ENCODE data around the gene TLCD3A. TPM values are rescaled to one million over a fixed set of nuclear protein-coding genes. Genes with fewer than 3 reads are reported as not detected.

Gene TLCD3A
- total and polyA plus RNA-seq, 2 of the 4 experiments (the other 2 are of a cell fraction) = 15.2 to 35.0 TPM

DNA sequence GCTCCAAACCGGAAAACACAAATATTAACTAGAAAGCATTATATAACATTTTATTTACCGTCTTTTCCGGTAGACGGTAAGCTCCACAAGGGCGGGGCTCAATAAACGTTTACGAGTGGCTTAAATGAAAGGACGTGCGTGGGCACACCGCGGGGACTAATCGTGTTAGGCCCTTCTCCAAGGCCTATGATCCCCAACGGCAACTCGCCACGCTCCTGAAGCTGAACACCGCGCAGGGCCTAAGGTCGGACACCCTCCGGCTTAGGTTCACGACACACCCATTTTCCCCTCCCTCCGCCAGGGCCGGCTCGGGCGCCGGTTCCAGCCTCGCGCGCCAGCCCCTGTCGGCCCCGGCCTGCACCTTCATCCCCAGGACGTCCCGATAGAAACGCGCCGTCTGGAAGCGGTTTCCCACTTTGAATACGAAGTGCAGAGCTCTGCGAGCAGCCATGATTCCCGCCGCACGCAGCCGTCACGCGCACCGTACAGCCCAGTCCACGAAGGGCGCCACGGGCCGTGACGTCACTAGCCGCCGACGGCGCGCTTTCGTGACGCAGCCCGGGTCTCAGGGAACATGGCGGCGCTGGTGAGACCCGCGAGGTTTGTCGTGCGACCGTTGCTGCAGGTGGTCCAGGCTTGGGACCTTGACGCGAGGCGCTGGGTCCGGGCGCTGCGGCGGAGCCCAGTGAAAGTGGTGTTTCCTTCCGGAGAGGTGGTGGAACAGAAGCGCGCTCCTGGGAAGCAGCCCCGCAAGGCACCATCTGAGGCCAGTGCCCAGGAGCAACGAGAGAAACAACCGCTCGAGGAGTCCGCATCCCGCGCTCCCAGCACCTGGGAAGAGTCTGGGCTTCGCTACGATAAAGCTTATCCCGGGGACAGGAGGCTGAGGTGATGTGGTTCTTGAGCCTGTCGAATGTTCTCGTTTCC, 49.7 kb downstream of the TLCD3A start, which contains the start of the genes GLOD4 and MRM3 (continued):
- TF ChIP-seq SMC3 (IDR thresholded peaks at IDR 0.05; ENCODE audit: low read depth, low read length) (no peak), CEBPB (IDR thresholded peaks at IDR 0.05; ENCODE audit: low read depth, low read length) (no peak), MAZ (IDR thresholded peaks at IDR 0.05; ENCODE audit: borderline replicate concordance, low read depth, low read length) (0 out of 2 replicates have a peak, but pooled peaks have one; percentile 24)

DNA sequence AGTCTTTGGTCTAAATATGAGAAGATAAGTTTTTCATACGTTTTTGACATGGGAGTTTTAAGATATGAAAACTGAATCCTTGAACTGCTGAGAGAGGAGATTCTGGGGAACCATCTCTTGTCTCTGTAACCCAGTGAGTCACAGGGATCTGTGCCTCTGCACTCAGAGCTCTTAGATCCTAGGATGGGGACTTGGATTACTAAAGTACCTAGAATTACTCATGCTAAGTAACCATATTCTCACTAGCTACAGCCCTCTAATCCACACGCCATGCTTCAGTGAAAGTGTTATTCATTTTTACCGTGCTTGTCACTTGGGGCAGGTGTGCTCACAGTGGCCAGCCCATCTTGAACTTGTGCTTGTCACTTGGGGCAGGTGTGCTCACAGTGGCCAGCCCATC, 51.7 kb downstream of the TLCD3A start:
- H2AK5ac ChIP-seq (ENCODE audit: low read depth, low read length) = no peak overlapping the region
- CTCF ChIA-PET = no interaction called here

More for the DNA sequence above, 51.7 kb downstream of the TLCD3A start:
- WGBS, 2 experiments (ENCODE audit: extremely low coverage in 2 of 2, insufficient read length in 1 of 2) = no CpG with 5 or more reads among the region's 3 CpGs
- Histone ChIP-seq H3K27ac (ENCODE audit: insufficient read depth, low read length) (no peak overlapping the region), H3K4ac (ENCODE audit: low read depth, low read length) (no peak overlapping the region), H2AFZ (replicated peaks; ENCODE audit: low read length, poor library complexity) (no peak overlapping the region), H3K4me2 (ENCODE audit: low read depth, low read length) (no peak overlapping the region), H2BK15ac (ENCODE audit: low read depth, low read length) (no peak overlapping the region), H3K4me3 (ENCODE audit: insufficient read depth, low read depth, low read length) (no peak overlapping the region), H3K23ac (ENCODE audit: low read depth, low read length) (no peak overlapping the region), H4K5ac (ENCODE audit: low read depth, low read length) (no peak overlapping the region), H3K4me1 (ENCODE audit: control insufficient read depth, insufficient read depth, low read length) (peaks cover 10% of the 10 kb centered on the region; the same call in 1 of the 2 replicates), H3K18ac (ENCODE audit: low read depth, low read length) (no peak overlapping the region), H4K91ac (ENCODE audit: insufficient read depth, low read depth, low read length) (no peak overlapping the region), H3K27me3 (ENCODE audit: control insufficient read depth, insufficient read depth, low read length) (no peaks in the 10 kb centered on the region), H3K14ac (replicated peaks; ENCODE audit: low read depth, low read length) (no peak overlapping the region), H4K8ac (ENCODE audit: low read depth in 2 of 2, low read length in 2 of 2) (no peak overlapping the region), H3K9me1 (ENCODE audit: insufficient read depth, low read length) (peaks cover 4% of the 10 kb centered on the region; the same call in 1 of the 2 replicates), H3K9ac (ENCODE audit: low read depth, low read length) (no peak overlapping the region), H3K79me1 (ENCODE audit: low read depth in 1 of 2, low read length in 2 of 2) (peaks cover 31 to 59% of the 10 kb centered on the region in 2 experiments), H2BK120ac (ENCODE audit: low read depth, low read length) (no peak overlapping the region), H3K36me3 (ENCODE audit: control insufficient read depth, insufficient read depth, low read length) (peaks cover 12% of the 10 kb centered on the region), H2BK20ac (ENCODE audit: low read depth, low read length) (no peak overlapping the region), H2AK9ac (replicated peaks; ENCODE audit: low read depth, low read length, poor library complexity) (no peak overlapping the region), H4K20me1 (ENCODE audit: insufficient read depth, low read length) (peaks cover 6% of the 10 kb centered on the region; the same call in 1 of the 2 replicates), H2BK5ac (ENCODE audit: low read depth, low read length, poor library complexity, severe bottlenecking) (no peak overlapping the region), H3K9me3 (ENCODE audit: control insufficient read depth, insufficient read depth, low read length) (no peaks in the 10 kb centered on the region), H3K56ac (ENCODE audit: extremely low read depth, insufficient read depth, low read length) (no peak overlapping the region)
- no peak for ATAC-seq (ENCODE audit: low read depth)
- in situ Hi-C loops (cut with MboI; ENCODE audit: low sequenced_read_pairs) = no loop called here
- TF ChIP-seq POLR2A (IDR thresholded peaks at IDR 0.05; ENCODE audit: low read depth, low read length) (no peak), MAZ (IDR thresholded peaks at IDR 0.05; ENCODE audit: borderline replicate concordance, low read depth, low read length) (no peak), RCOR1 (IDR thresholded peaks at IDR 0.05; ENCODE audit: insufficient replicate concordance, low read length) (no peak), SMC3 (IDR thresholded peaks at IDR 0.05; ENCODE audit: low read depth, low read length) (no peak), BHLHE40 (IDR thresholded peaks at IDR 0.05; ENCODE audit: low read depth, low read length) (no peak), NFE2L2 (IDR thresholded peaks at IDR 0.05; ENCODE audit: low read depth, low read length) (no peak)
- TF ChIP-seq, protein P1, sequence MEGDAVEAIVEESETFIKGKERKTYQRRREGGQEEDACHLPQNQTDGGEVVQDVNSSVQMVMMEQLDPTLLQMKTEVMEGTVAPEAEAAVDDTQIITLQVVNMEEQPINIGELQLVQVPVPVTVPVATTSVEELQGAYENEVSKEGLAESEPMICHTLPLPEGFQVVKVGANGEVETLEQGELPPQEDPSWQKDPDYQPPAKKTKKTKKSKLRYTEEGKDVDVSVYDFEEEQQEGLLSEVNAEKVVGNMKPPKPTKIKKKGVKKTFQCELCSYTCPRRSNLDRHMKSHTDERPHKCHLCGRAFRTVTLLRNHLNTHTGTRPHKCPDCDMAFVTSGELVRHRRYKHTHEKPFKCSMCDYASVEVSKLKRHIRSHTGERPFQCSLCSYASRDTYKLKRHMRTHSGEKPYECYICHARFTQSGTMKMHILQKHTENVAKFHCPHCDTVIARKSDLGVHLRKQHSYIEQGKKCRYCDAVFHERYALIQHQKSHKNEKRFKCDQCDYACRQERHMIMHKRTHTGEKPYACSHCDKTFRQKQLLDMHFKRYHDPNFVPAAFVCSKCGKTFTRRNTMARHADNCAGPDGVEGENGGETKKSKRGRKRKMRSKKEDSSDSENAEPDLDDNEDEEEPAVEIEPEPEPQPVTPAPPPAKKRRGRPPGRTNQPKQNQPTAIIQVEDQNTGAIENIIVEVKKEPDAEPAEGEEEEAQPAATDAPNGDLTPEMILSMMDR (conservative IDR thresholded peaks at IDR 0.05; ENCODE audit: low read depth, low read length) = no peak
- DNase-seq = peak; percentile 37
- dilution Hi-C loops (cut with HindIII; ENCODE audit: low sequenced_read_pairs, unreplicated experiment) = loop anchor here (25.0 kb wide), 1 partner anchor 203 kb away; the partner anchor contains the start of genes NXN and TIMM22
- intact Hi-C loops (cut with micrococcal nuclease) = loop anchor here (2.0 kb wide), 1 partner anchor 197 kb away; no protein-coding TSS in a partner anchor
- BruUV-seq (replicated peaks) = no TSS peak
- POLR2A ChIA-PET (ENCODE audit: unreplicated experiment) = no interaction called here
